Psoas muscle (tissue), 8 donors: Measurements from ENCODE around the gene AHRR. TPM values are rescaled to one million over a fixed set of nuclear protein-coding genes. Genes with fewer than 3 reads are reported as not detected.

Experiments used
- ATAC-seq, 4 donors: fragments of 200-7000 bp; cut with Tn5 transposase; one replicate each; pipeline ENCODE4 v1.9.1; 2020; ENCODE audit warnings: moderate library complexity in 3 of 4, mild to moderate bottlenecking in 2 of 4
- DNase-seq, 2 donors: peaks; one replicate each; pipeline ENCODE4 v3.0.0-alpha.2; 2020
- H3K27ac ChIP-seq: fragments of 200-600 bp; one replicate; pipeline ENCODE4 v1.8.0; 2022
- H3K27me3 ChIP-seq, 3 donors: fragments of 200-600 bp in 1 of 3; one replicate each; pipeline versions ENCODE4 v1.6.1 to v1.8.0; 2013 to 2022; ENCODE audit warnings: low read length in 2 of 3, mild to moderate bottlenecking in 2 of 3, moderate library complexity in 1 of 3; ENCODE audit not compliant: insufficient read depth in 3 of 3
- H3K36me3 ChIP-seq, 2 donors: fragments of 200-600 bp in 1 of 2; one replicate each; pipeline versions ENCODE4 v1.6.1 to v1.8.0; 2013 to 2022; ENCODE audit warnings: low read depth in 1 of 2, mild to moderate bottlenecking in 1 of 2, moderate library complexity in 1 of 2; ENCODE audit not compliant: insufficient read depth in 1 of 2
- H3K4me1 ChIP-seq: fragments of 200-600 bp; one replicate; pipeline ENCODE4 v1.8.0; 2022
- H3K4me3 ChIP-seq: fragments of 200-600 bp; one replicate; pipeline ENCODE4 v1.8.0; 2022; ENCODE audit warnings: mild to moderate bottlenecking
- H3K9me3 ChIP-seq: fragments of 200-600 bp; one replicate; pipeline ENCODE4 v1.8.0; 2022
- CTCF ChIP-seq: fragments of 200-600 bp; IDR thresholded peaks from one replicate; pipeline ENCODE4 v1.8.0; 2022; ENCODE audit warnings: antibody characterized with exemption
- WGBS, 3 donors: extraction: QIAGEN DNeasy Blood & Tissue Kit; methylation state at CpG; one replicate each; pipeline versions ENCODE4 v1.1.6 to v1.1.7; 2013; 5-methylcytosine and 5-hydroxymethylcytosine counted together
- intact Hi-C, 2 donors: fragments of 100-400 bp; cut with DNase I; formaldehyde crosslinking; loops; one replicate each; pipeline versions ENCODE4 v1.11.0 to v1.14.2; 2022
- polyA plus RNA-seq, 3 donors: library from polyadenylated mRNA; stranded (reverse); fragments of 200-250 nt; gene quantifications; one replicate each; pipeline ENCODE4 v1.2.3, GENCODE V29; 2013
- total RNA-seq, 4 donors: library from RNA; stranded (reverse); fragmentation: NEBNext Ultra II Directional in 2 of 4; extraction: Animal tissue kit (Norgen Biotek cat#: 25700) in 2 of 4; gene quantifications; one replicate each; pipeline versions ENCODE4 v1.2.1 to v1.2.4, GENCODE V29; 2021 to 2023
- donor health status: healthy with polysubstance abuse.
- donor health status: DM: no; HTN: no; CAD: no; lungs with moderate emphysema.
- donor health status: Bipolar disorder and iron deficiency.
- donor health status: healthy.
- donor health status: DM: yes; HTN: yes; CAD: no.
- donor health status: DM: no; HTN: no; CAD: no.
- donor health status: DM: no; HTN: no; CAD: no.
- donor health status: DM: yes; HTN: yes; CAD: no.

The AHRR gene
- total and polyA plus RNA-seq, 7 donors, result 0.10 to 7.4 (median 0.45) TPM

GRCh38 chr5:362189-362588 lies 40.7 kb downstream of the AHRR start:
- H3K4me3 ChIP-seq, result no peak overlapping the region
- peaks cover 0 to 8% (median 0%) of the 10 kb centered on the region in 3 donors for H3K27me3 ChIP-seq
- no peak for TF ChIP-seq CTCF
- H3K36me3 ChIP-seq, result no peaks in the 10 kb centered on the region
- DNase-seq (no peak), ATAC-seq (no peak)
- H3K27ac ChIP-seq, result no peak overlapping the region
- H3K9me3 ChIP-seq, result peaks cover 15% of the 10 kb centered on the region
- intact Hi-C loops, result no loop called here
- 80 to 90% (median 83%) methylated on average over 4 of the region's 4 CpGs for WGBS, 3 donors
- H3K4me1 ChIP-seq, result no peaks in the 10 kb centered on the region

GRCh38 chr5:362978-363765 lies 41.7 kb downstream of the AHRR start:
- 72 to 85% (median 83%) methylated on average over 3 of the region's 3 CpGs for WGBS, 3 donors
- ATAC-seq (no peak), DNase-seq (no peak)
- no peak for TF ChIP-seq CTCF
- H3K27ac ChIP-seq, result no peak overlapping the region
- no peaks in the 10 kb centered on the region for H3K4me1 ChIP-seq
- H3K4me3 ChIP-seq, result no peak overlapping the region
- intact Hi-C loops, result no loop called here
- peaks cover 0 to 11% (median 0%) of the 10 kb centered on the region in 3 donors for H3K27me3 ChIP-seq
- no peaks in the 10 kb centered on the region for H3K36me3 ChIP-seq
- peaks cover 15% of the 10 kb centered on the region for H3K9me3 ChIP-seq

- H3K36me3 ChIP-seq, result no peaks in the 10 kb centered on the region
- WGBS, 3 donors, result 91 to 94% (median 92%) methylated on average over 1 of the region's 1 CpG
- H3K4me3 ChIP-seq, result no peak overlapping the region
- intact Hi-C loops, result no loop called here
- H3K4me1 ChIP-seq, result no peaks in the 10 kb centered on the region
- H3K27ac ChIP-seq, result no peak overlapping the region
- no peak for TF ChIP-seq CTCF
- DNase-seq, result no peak
- H3K9me3 ChIP-seq, result peaks cover 15% of the 10 kb centered on the region
- peaks cover 0 to 14% (median 0%) of the 10 kb centered on the region in 3 donors for H3K27me3 ChIP-seq
- ATAC-seq, result no peak
Observed at GRCh38 chr5:364497-364896, 43.0 kb downstream of the AHRR start.

DNA sequence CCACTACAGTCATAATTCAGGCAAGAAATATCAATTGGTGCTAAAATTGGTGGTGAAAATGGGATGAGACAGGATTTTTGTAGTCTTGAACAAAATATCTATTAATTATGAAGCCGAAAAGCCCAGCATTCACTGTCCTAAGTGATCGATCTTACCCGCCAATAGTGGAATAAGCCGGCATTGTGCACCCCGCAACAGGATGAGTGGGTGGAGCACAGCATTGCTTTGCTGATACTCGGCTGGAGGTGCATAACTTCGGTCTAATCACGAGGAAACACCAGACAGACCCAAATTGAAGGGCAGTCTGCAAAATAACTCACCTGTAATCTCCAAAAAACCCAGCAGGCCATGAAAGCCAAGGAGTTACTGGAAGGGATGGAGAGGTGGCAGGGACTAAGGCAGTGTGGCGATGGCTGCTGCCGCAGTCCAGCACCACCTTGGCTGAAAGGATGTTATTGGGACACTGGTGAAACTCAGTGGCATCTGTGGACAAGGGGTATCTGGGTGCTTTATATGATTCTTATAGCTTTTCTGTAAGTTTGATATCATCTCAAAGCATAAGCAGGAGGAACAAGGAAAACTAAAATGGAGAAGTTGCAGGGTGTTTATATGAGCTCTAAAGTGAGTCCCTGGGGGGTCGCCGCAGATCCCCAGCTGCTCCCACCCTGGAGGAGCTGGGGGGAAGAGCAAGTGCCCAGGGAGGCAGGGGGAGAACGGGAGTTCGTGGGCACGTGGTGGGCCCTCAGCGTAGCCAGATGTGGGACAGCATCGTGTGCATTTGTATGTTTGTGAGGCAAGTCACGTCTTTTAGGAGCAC lies 45.2 kb downstream of the AHRR start:
- Histone ChIP-seq H3K9me3 (peaks cover 15% of the 10 kb centered on the region), H3K27ac (no peak overlapping the region), H3K36me3 (no peaks in the 10 kb centered on the region), H3K27me3 (peaks cover 0 to 16% (median 0%) of the 10 kb centered on the region in 3 donors), H3K4me1 (no peaks in the 10 kb centered on the region), H3K4me3 (no peak overlapping the region)
- 89 to 92% (median 91%) methylated on average over 18 of the region's 18 CpGs for WGBS, 3 donors
- intact Hi-C loops, result no loop called here
- ATAC-seq, result no peak
- DNase-seq, result no peak
- TF ChIP-seq CTCF, result no peak
